ENCODE measurements around the gene MICAL1. TPM values are rescaled to one million over a fixed set of nuclear protein-coding genes. Genes with fewer than 3 reads are reported as not detected.

The MICAL1 gene
- total and polyA plus RNA-seq, 2 donors from 2014 or later: 13.7 to 38.7 TPM

DNA sequence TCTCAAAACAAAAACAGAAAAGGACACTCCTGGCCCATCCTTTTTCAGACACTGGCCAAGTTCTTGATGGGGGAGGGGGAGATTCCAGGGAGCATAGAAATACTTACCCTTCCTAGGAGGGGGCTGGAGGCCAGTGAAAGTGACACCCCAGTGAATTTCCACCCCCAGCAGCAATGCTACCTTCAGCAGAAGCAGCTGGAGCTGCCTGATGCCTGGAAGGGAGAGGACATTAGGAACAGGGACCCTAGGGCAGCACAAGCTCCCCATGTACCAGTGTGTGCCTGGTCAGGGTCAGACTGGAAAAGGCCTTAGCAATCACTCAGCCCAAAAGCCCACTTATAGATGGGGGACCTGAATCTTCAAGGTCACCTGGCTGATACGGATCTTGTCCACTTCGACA is 2.4 kb downstream of the MICAL1 start:
- Histone ChIP-seq H3K36me3 (ENCODE audit: control insufficient read depth in 2 of 3, insufficient read depth in 3 of 3, low read length in 3 of 3) (peaks cover 0 to 3% (median 2%) of the 10 kb centered on the region in 3 donors), H3K4me1 (ENCODE audit: control insufficient read depth in 2 of 3, insufficient read depth in 2 of 3, low read depth in 1 of 3, low read length in 3 of 3) (peaks cover 0 to 15% (median 11%) of the 10 kb centered on the region in 3 donors), H3K9ac (ENCODE audit: low read length in 3 of 3) (no peak overlapping the region), H3K27me3 (ENCODE audit: control insufficient read depth, insufficient read depth, low read length) (no peaks in the 10 kb centered on the region), H3K9me3 (ENCODE audit: control insufficient read depth in 2 of 3, insufficient read depth in 1 of 3, low read length in 3 of 3) (no peaks in the 10 kb centered on the region), H3K27ac (ENCODE audit: low read depth in 2 of 2, low read length in 2 of 2) (no peak overlapping the region), H3K4me3 (ENCODE audit: low read length in 3 of 3) (no peak overlapping the region)
- no peak for TF ChIP-seq CTCF (IDR thresholded peaks at IDR 0.05; ENCODE audit: borderline replicate concordance, extremely low read depth, insufficient read depth)
- intact Hi-C loops (cut with DNase I): no loop called here
- FAIRE-seq (no peak), DNase-seq (no peak)

DNA sequence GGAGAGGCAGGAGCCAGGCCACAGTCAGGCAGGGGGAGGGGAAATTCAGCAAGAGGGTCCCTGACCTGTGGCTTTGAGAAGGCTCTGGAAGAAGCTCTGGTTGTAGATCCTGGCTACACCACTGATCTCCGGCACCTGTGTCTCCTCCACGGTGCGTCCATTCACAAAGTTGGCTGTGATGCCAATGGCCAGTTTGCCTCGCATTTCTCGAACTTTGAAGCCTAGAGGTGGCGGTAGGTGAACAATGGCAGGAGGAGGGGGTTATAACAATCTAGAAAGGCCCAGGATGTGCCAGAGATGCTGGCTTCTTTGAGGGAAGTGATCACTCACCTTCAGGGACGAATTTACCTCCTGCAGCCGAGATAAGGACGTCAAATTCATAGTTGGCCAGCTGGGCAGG is 3.4 kb downstream of the MICAL1 start:
- intact Hi-C loops (cut with DNase I): no loop called here
- Histone ChIP-seq H3K36me3 (ENCODE audit: control insufficient read depth in 2 of 3, insufficient read depth in 3 of 3, low read length in 3 of 3) (peaks cover 0 to 3% (median 2%) of the 10 kb centered on the region in 3 donors), H3K27me3 (ENCODE audit: control insufficient read depth, insufficient read depth, low read length) (no peaks in the 10 kb centered on the region), H3K9me3 (ENCODE audit: control insufficient read depth in 2 of 3, insufficient read depth in 1 of 3, low read length in 3 of 3) (no peaks in the 10 kb centered on the region), H3K27ac (ENCODE audit: low read depth in 2 of 2, low read length in 2 of 2) (no peak overlapping the region), H3K4me1 (ENCODE audit: control insufficient read depth in 2 of 3, insufficient read depth in 2 of 3, low read depth in 1 of 3, low read length in 3 of 3) (peaks cover 0 to 13% (median 5%) of the 10 kb centered on the region in 3 donors), H3K9ac (ENCODE audit: low read length in 3 of 3) (no peak overlapping the region), H3K4me3 (ENCODE audit: low read length in 3 of 3) (no peak overlapping the region)
- no peak for TF ChIP-seq CTCF (IDR thresholded peaks at IDR 0.05; ENCODE audit: borderline replicate concordance, extremely low read depth, insufficient read depth)
- FAIRE-seq (no peak), DNase-seq (no peak)

GRCh38 chr6:109451376-109451775 is 4.2 kb downstream of the MICAL1 start:
- no peak for TF ChIP-seq CTCF (IDR thresholded peaks at IDR 0.05; ENCODE audit: borderline replicate concordance, extremely low read depth, insufficient read depth)
- H3K4me3 ChIP-seq (ENCODE audit: low read length in 3 of 3): no peak overlapping the region
- H3K9me3 ChIP-seq (ENCODE audit: control insufficient read depth in 2 of 3, insufficient read depth in 1 of 3, low read length in 3 of 3): no peaks in the 10 kb centered on the region
- peaks cover 0 to 3% (median 2%) of the 10 kb centered on the region in 3 donors for H3K36me3 ChIP-seq (ENCODE audit: control insufficient read depth in 2 of 3, insufficient read depth in 3 of 3, low read length in 3 of 3)
- no peak for DNase-seq
- FAIRE-seq: no peak
- H3K4me1 ChIP-seq (ENCODE audit: control insufficient read depth in 2 of 3, insufficient read depth in 2 of 3, low read depth in 1 of 3, low read length in 3 of 3): peaks cover 0 to 10% (median 1%) of the 10 kb centered on the region in 3 donors
- intact Hi-C loops (cut with DNase I): no loop called here
- H3K27me3 ChIP-seq (ENCODE audit: control insufficient read depth, insufficient read depth, low read length): no peaks in the 10 kb centered on the region
- no peak overlapping the region for H3K27ac ChIP-seq (ENCODE audit: low read depth in 2 of 2, low read length in 2 of 2)
- no peak overlapping the region for H3K9ac ChIP-seq (ENCODE audit: low read length in 3 of 3)

- no peak overlapping the region for H3K27ac ChIP-seq (ENCODE audit: low read depth in 2 of 2, low read length in 2 of 2)
- H3K4me3 ChIP-seq (ENCODE audit: low read length in 3 of 3): no peak overlapping the region
- TF ChIP-seq CTCF (IDR thresholded peaks at IDR 0.05; ENCODE audit: borderline replicate concordance, extremely low read depth, insufficient read depth): no peak
- no peaks in the 10 kb centered on the region for H3K27me3 ChIP-seq (ENCODE audit: control insufficient read depth, insufficient read depth, low read length)
- intact Hi-C loops (cut with DNase I): no loop called here
- H3K4me1 ChIP-seq (ENCODE audit: control insufficient read depth in 2 of 3, insufficient read depth in 2 of 3, low read depth in 1 of 3, low read length in 3 of 3): peaks cover 0 to 6% (median 0%) of the 10 kb centered on the region in 3 donors
- H3K9me3 ChIP-seq (ENCODE audit: control insufficient read depth in 2 of 3, insufficient read depth in 1 of 3, low read length in 3 of 3): no peaks in the 10 kb centered on the region
- FAIRE-seq: no peak
- no peak for DNase-seq
- peaks cover 0 to 3% (median 2%) of the 10 kb centered on the region in 3 donors for H3K36me3 ChIP-seq (ENCODE audit: control insufficient read depth in 2 of 3, insufficient read depth in 3 of 3, low read length in 3 of 3)
- H3K9ac ChIP-seq (ENCODE audit: low read length in 3 of 3): no peak overlapping the region
These were observed 4.8 kb downstream of the MICAL1 start for GRCh38 chr6:109450801-109451200.
